Stomach smooth muscle (tissue), 2 donors: ENCODE results near the gene SMPD4.
"Not testable (repeated sequence)": the region's sequence is repeated elsewhere in the genome, so short reads cannot be mapped to it uniquely, and the experiment has no call there.

Source experiments
- H3K27ac ChIP-seq: one replicate; pipeline ENCODE4 v1.7.0; 2013; ENCODE audit warnings: mild to moderate bottlenecking, low read length, inconsistent platforms
- H3K27me3 ChIP-seq, 2 donors: one replicate each; pipeline ENCODE4 v1.7.0; 2013; ENCODE audit warnings: low read length in 2 of 2; ENCODE audit not compliant: insufficient read depth in 2 of 2, control insufficient read depth in 1 of 2
- H3K36me3 ChIP-seq, 2 donors: one replicate each; pipeline ENCODE4 v1.7.0; 2013; ENCODE audit warnings: low read length in 2 of 2; ENCODE audit not compliant: control insufficient read depth in 2 of 2, insufficient read depth in 2 of 2
- H3K4me1 ChIP-seq: one replicate; pipeline ENCODE4 v1.7.0; 2013; ENCODE audit warnings: low read length; ENCODE audit not compliant: control insufficient read depth, insufficient read depth
- H3K4me3 ChIP-seq, 2 donors: one replicate each; pipeline ENCODE4 v1.7.0; 2013; ENCODE audit warnings: low read length in 2 of 2
- H3K9ac ChIP-seq, 2 donors: one replicate each; pipeline ENCODE4 v1.7.0; 2013; ENCODE audit warnings: low read length in 2 of 2, mild to moderate bottlenecking in 1 of 2
- H3K9me3 ChIP-seq, 2 donors: one replicate each; pipeline ENCODE4 v1.7.0; 2013; ENCODE audit warnings: low read length in 2 of 2; ENCODE audit not compliant: control insufficient read depth in 2 of 2
- donor health status: healthy.
- donor health status: Pancreatic carcinoma.

SMPD4 gene, protein sequence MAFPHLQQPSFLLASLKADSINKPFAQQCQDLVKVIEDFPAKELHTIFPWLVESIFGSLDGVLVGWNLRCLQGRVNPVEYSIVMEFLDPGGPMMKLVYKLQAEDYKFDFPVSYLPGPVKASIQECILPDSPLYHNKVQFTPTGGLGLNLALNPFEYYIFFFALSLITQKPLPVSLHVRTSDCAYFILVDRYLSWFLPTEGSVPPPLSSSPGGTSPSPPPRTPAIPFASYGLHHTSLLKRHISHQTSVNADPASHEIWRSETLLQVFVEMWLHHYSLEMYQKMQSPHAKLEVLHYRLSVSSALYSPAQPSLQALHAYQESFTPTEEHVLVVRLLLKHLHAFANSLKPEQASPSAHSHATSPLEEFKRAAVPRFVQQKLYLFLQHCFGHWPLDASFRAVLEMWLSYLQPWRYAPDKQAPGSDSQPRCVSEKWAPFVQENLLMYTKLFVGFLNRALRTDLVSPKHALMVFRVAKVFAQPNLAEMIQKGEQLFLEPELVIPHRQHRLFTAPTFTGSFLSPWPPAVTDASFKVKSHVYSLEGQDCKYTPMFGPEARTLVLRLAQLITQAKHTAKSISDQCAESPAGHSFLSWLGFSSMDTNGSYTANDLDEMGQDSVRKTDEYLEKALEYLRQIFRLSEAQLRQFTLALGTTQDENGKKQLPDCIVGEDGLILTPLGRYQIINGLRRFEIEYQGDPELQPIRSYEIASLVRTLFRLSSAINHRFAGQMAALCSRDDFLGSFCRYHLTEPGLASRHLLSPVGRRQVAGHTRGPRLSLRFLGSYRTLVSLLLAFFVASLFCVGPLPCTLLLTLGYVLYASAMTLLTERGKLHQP

DNA sequence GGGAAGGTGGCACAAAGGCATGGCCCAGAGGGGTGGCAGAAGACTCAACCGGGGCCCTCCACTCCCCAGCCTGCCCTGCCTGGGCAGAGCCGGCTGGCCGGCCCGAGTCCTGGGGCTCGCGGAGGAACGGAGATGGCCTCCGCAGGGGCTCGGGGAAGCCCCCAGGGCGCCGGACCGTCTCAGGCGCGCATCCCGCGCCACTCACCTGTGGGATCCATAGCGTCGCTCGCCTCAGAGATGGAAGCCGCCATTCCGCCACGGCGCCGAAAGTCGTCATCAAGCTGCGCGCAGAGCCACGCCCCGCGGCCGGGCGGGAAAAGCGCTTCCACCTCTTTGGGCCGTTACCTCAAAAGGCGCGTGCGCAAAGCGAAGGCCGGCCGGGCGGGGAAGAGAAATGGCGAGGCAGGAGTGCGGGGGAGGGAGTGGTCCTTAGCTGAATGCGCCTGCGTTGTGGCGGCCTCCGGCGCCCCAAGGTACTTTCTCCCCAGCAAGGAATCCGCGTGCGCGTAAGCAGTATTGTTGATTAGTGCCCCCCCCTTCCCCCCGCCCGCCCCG lies at the start of gene SMPD4:
SMPD4 (minus strand) TSS at position 278 of the 555 bp plus-strand sequence. CDS start 5,010 bp downstream, outside the sequence.
- H3K27me3 ChIP-seq = no peaks in the 10 kb centered on the region
- no peaks in the 10 kb centered on the region for H3K9me3 ChIP-seq
- H3K4me1 ChIP-seq = peaks cover 18% of the 10 kb centered on the region
- peaks cover 0 to 5% of the 10 kb centered on the region in 2 donors for H3K36me3 ChIP-seq
- peak within 1 kb of the TSS; percentile 70 for H3K27ac ChIP-seq
- peak within 1 kb of the TSS; percentile 91 to 98 for H3K4me3 ChIP-seq
- peak within 1 kb of the TSS; percentile 80 to 92 for H3K9ac ChIP-seq

GRCh38 chr2:130230907-130231306 lies 49.5 kb upstream of the SMPD4 start:
- not testable (repeated sequence) for H3K4me3 ChIP-seq, H3K27me3 ChIP-seq, H3K4me1 ChIP-seq, H3K27ac ChIP-seq, H3K9ac ChIP-seq, H3K36me3 ChIP-seq, H3K9me3 ChIP-seq

DNA sequence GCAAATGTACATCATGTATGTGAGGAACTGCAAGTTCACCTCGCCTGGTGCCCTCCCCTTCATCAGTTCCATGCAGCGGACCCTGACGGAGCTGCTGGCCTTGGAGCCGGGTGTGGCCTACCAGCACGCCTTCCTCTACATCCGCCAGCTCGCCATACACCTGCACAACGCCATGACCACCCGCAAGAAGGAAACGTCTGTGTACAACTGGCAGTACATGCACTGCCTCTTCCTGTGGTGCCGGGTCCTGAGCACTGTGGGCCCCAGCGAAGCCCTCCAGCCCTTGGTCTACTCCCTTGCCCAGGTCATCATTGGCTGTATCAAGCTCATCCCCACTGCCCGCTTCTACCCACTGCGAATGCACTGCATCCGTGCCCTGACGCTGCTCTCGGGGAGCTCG lies 49.0 kb upstream of the SMPD4 start:
- H3K27me3 ChIP-seq, H3K4me1 ChIP-seq, H3K9ac ChIP-seq, H3K27ac ChIP-seq, H3K9me3 ChIP-seq, H3K36me3 ChIP-seq, H3K4me3 ChIP-seq: not testable (repeated sequence)

GRCh38 chr2:130229161-130229510 lies 47.7 kb upstream of the SMPD4 start:
- not testable (repeated sequence) for H3K27ac ChIP-seq, H3K9ac ChIP-seq, H3K4me1 ChIP-seq, H3K9me3 ChIP-seq, H3K27me3 ChIP-seq, H3K36me3 ChIP-seq, H3K4me3 ChIP-seq

GRCh38 chr2:130228467-130229160 lies 47.2 kb upstream of the SMPD4 start:
- H3K27me3 ChIP-seq, H3K4me1 ChIP-seq, H3K36me3 ChIP-seq, H3K4me3 ChIP-seq, H3K9me3 ChIP-seq, H3K9ac ChIP-seq, H3K27ac ChIP-seq: not testable (repeated sequence)

GRCh38 chr2:130228005-130228404 lies 46.6 kb upstream of the SMPD4 start:
- H3K27ac ChIP-seq, H3K27me3 ChIP-seq, H3K4me1 ChIP-seq, H3K36me3 ChIP-seq, H3K9me3 ChIP-seq, H3K9ac ChIP-seq, H3K4me3 ChIP-seq: not testable (repeated sequence)

GRCh38 chr2:130222523-130222922 lies 41.1 kb upstream of the SMPD4 start:
- H3K27me3 ChIP-seq, H3K4me1 ChIP-seq, H3K36me3 ChIP-seq, H3K4me3 ChIP-seq, H3K27ac ChIP-seq, H3K9ac ChIP-seq, H3K9me3 ChIP-seq: not testable (repeated sequence)

DNA sequence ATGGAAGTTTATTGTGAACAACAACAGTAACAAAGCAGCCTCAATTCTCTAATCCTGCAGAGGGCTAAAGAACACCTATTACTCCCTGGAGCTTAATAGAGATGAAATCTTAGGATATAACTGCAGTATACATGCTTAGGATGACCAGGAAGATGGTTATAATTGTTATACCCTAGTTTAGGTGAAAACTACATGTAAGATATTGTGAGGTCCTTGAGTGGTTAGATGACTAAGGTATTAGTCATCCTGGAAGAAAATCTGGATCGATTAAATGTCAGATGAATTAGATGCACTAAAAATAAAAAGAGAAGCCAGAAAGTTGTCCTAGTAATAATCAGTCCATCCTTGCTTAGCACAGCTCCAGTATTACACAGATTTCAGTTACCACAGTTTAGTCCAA lies 39.1 kb upstream of the SMPD4 start:
- H3K36me3 ChIP-seq, H3K9me3 ChIP-seq, H3K27me3 ChIP-seq, H3K4me3 ChIP-seq, H3K27ac ChIP-seq, H3K4me1 ChIP-seq, H3K9ac ChIP-seq: not testable (repeated sequence)

DNA sequence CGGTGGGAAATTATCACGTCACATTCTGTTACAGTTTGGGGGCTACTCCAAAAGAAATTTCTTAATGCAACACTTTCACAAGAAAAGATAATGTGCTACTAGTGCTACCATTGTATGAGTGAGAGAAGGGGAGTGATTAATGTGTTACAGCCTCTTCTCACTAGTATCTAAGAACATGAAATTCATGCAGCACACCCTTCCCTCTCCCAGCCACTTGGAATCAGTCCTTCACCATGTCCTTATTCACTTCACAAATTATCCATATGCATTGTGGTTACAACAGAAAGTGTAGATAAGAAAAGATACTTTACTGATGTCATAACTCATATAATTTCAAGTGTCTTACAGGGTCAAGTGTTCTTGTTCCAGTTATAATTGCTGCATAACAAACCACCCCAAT lies 37.7 kb upstream of the SMPD4 start:
- not testable (repeated sequence) for H3K9me3 ChIP-seq, H3K36me3 ChIP-seq, H3K4me3 ChIP-seq, H3K4me1 ChIP-seq, H3K27me3 ChIP-seq, H3K9ac ChIP-seq, H3K27ac ChIP-seq

DNA sequence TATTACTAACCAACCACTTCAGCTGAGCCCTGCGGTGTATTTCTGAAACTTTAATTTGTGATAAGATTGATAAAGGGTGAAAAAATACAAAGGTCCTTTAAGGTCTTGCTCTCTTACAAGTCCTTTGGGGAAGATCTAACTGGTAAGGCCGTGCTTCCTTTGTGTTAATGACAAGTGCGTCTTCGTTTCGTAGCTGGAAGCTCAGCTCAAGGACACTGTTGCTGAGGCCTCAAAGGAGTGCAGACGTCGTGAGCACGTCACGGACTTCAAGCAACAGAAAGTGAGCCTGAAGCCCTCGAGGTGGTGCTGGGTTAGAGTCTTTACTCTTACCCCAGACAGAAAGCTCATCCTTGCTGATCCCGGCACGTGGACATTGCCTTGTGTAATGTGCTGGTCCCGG lies 25.6 kb upstream of the SMPD4 start:
- not testable (repeated sequence) for H3K4me3 ChIP-seq, H3K27ac ChIP-seq, H3K36me3 ChIP-seq, H3K4me1 ChIP-seq, H3K9ac ChIP-seq, H3K9me3 ChIP-seq, H3K27me3 ChIP-seq
